Measurements from ENCODE around the gene CDH23. TPM values are rescaled to one million over a fixed set of nuclear protein-coding genes. Genes with fewer than 3 reads are reported as not detected.

CDH23 gene
- total RNA-seq, 1 experiment from 2014 or later, result 2.9 TPM

GRCh38 chr10:71762324-71762723 lies 365.6 kb downstream of the CDH23 start:
- no peak for ATAC-seq

GRCh38 chr10:71763352-71764127 lies 366.8 kb downstream of the CDH23 start:
- Mint-ChIP-seq H3K4me3 (no peak overlapping the region), H3K27me3 (ENCODE audit: low read depth) (no peaks in the 10 kb centered on the region), H3K4me1 (peaks cover 4% of the 10 kb centered on the region), H3K36me3 (no peaks in the 10 kb centered on the region), H3K27ac (no peak overlapping the region), H3K9me3 (no peaks in the 10 kb centered on the region)
- DNase-seq (ENCODE audit: low spot score) (no peak), ATAC-seq (no peak)
- ChIA-PET POLR2A (interaction anchor here (0.6 to 0.8 kb wide), 2 partner anchors 26 to 28 kb away, joined by 3 read pairs; no protein-coding TSS in a partner anchor), CTCF (interaction anchor here (1.0 to 4.9 kb wide), 4 partner anchors 10 to 133 kb away, joined by 3 to 22 read pairs (median 4); partner anchors contain the start of gene VSIR)
- TF ChIP-seq MLX (CRISPR knock-in tag; IDR thresholded peaks at IDR 0.05) (no peak), KAT7 (CRISPR knock-in tag; IDR thresholded peaks at IDR 0.05; ENCODE audit: borderline replicate concordance) (no peak), GRHL2 (CRISPR knock-in tag; IDR thresholded peaks at IDR 0.05; ENCODE audit: insufficient replicate concordance, severe bottlenecking) (no peak), NFYB (CRISPR knock-in tag; conservative IDR thresholded peaks at IDR 0.05; ENCODE audit: low read depth) (no peak), ZSCAN18 (CRISPR knock-in tag; IDR thresholded peaks at IDR 0.05) (no peak), OVOL2 (CRISPR knock-in tag; IDR thresholded peaks at IDR 0.05; ENCODE audit: borderline replicate concordance) (no peak), ZNF425 (CRISPR knock-in tag; conservative IDR thresholded peaks at IDR 0.05) (no peak)

More at GRCh38 chr10:71762324-71762723, 365.6 kb downstream of the CDH23 start:
- no peak for TF ChIP-seq NFATC4 (CRISPR knock-in tag; IDR thresholded peaks at IDR 0.05)
- TF ChIP-seq ZNF671 (CRISPR knock-in tag; IDR thresholded peaks at IDR 0.05), result no peak
- TF ChIP-seq MXD4 (CRISPR knock-in tag; IDR thresholded peaks at IDR 0.05; ENCODE audit: borderline replicate concordance), result no peak
- no peak for TF ChIP-seq AR (CRISPR knock-in tag; IDR thresholded peaks at IDR 0.05)
- no peak for TF ChIP-seq ATF6 (CRISPR knock-in tag; IDR thresholded peaks at IDR 0.05)
- TF ChIP-seq IRF1 (CRISPR knock-in tag; IDR thresholded peaks at IDR 0.05), result no peak
- TF ChIP-seq ATF2 (CRISPR knock-in tag; IDR thresholded peaks at IDR 0.05; ENCODE audit: borderline replicate concordance, low read depth), result no peak
- no peak for TF ChIP-seq SP1 (CRISPR knock-in tag; conservative IDR thresholded peaks at IDR 0.05)
- no peak for TF ChIP-seq TP53 (CRISPR knock-in tag; IDR thresholded peaks at IDR 0.05)
- Mint-ChIP-seq H3K36me3 (no peaks in the 10 kb centered on the region), H3K9me3 (no peaks in the 10 kb centered on the region), H3K4me3 (no peak overlapping the region), H3K27me3 (ENCODE audit: low read depth) (no peaks in the 10 kb centered on the region), H3K27ac (no peak overlapping the region), H3K4me1 (peaks cover 3% of the 10 kb centered on the region)
- ChIA-PET POLR2A (no interaction called here), CTCF (interaction anchor here (1.2 to 4.9 kb wide), 2 partner anchors 11 to 66 kb away, joined by 3 to 22 read pairs; partner anchors contain the start of gene VSIR)
- DNase-seq (ENCODE audit: low spot score), result no peak

Measured in WTC11 (cell line).